HUDEP-2 (cell line): ENCODE measurements around the gene USP25.

Experiments
- DNase-seq, 76 experiments: peaks; one replicate each; lab custom pipeline; 2025; ENCODE audit not compliant: unreplicated experiment in 76 of 76; lab: John Stamatoyannopoulos, UW

Gene USP25

DNA sequence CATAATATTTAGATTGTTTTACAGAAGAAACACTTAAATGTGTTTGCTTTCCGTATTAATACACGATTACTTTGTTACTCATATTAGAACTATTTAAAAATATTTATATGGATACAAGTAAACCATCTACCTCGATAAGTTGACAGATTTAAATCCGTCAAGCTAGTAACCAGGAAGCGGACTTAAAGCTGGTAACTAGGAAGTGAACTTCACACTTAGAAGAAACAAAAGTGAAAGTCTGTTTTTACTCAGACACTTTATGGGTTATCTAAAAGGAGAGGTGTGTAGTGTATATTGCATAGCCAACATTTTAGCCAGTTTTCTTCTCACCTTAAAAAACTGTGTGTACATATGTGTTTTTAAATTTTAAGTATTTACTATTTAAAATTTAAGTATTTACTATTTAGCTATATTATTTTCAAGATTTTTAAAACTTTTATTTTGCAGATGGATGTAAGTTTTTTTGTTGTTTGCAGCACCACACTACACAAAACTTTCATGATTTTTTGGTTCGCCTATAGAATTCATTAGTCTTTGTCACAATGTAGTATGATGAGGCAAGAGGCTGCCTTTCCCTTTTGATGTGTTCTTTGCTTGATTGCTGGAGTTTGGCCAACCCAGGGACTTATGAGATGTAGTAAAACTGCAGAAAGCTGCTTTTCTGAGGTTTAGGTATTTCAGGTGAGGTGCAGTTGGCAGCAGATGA lies 2.7 kb downstream of the USP25 start:
- peak in 34 of 76 experiments; percentile 7 to 71 (median 36) for DNase-seq

GRCh38 chr21:15732996-15733329 lies 3.2 kb downstream of the USP25 start:
- DNase-seq, result no peak

DNA sequence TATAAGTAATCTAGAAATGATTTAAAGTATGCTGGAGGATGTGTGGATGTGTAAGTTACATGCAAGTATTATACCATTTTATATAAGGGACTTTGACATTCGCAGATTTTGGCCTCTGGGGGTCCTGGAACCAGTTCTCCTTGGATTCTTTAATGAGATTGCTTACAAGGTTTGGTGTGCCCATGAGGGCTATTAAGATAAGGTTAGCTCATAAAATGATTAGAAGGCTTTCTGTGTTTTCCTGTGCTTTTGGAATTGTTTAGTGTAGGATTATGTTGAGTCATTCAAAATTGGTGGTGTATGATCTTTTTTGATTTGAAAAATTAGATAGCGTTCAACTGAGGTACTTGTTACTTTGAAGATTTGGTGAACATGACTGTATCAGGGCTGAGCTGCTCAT lies 5.6 kb downstream of the USP25 start:
- DNase-seq, result peak in 8 of 76 experiments; percentile 13 to 37 (median 22)

- DNase-seq, result peak in 1 of 76 experiments; percentile 14
Measured at GRCh38 chr21:15735931-15736330, 6.1 kb downstream of the USP25 start.

GRCh38 chr21:15738779-15739178 lies 9.0 kb downstream of the USP25 start:
- DNase-seq, result peak in 9 of 76 experiments; percentile 20 to 51 (median 34)

GRCh38 chr21:15740383-15740782 lies 10.6 kb downstream of the USP25 start:
- no peak for DNase-seq

DNA sequence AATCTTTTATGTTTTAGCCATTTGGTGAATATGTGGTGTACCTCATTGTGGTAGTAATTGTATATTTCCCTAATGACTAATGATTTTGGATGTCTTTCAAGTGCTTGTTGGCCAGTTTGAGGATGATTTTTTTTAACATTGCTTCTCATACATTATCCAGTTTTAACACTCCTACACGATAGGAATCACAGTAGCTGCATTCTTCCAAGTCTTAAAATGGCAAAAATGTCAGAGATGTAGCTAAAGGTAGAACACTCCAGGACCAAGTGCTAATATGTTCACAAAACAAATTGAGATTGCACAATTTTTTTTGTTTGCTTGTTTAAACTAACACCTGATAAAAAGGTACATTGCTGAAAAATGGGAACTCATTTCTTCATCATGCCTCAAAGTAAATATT lies 11.7 kb downstream of the USP25 start:
- no peak for DNase-seq

GRCh38 chr21:15742052-15742670 lies 12.4 kb downstream of the USP25 start:
- DNase-seq, result no peak

DNA sequence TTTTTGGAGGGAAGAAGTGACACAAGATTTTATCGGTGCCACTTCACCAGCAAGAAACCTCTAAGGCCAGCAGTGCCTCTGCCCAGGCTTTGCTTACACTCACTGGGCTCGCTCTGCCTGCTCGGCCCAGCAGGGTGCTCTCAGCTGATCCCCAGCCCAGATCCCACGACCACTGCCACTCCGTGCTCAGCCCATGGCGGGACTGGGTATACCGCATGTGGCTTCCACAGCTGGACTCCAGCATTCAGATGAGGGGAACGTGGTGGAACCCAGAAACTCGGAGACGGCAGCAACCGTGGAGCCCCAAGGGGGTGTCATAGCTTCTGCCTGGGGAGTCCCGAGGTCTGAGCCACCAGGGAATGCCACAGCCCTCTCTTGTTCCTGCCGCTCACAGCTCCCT lies 12.9 kb downstream of the USP25 start:
- DNase-seq, result no peak

DNA sequence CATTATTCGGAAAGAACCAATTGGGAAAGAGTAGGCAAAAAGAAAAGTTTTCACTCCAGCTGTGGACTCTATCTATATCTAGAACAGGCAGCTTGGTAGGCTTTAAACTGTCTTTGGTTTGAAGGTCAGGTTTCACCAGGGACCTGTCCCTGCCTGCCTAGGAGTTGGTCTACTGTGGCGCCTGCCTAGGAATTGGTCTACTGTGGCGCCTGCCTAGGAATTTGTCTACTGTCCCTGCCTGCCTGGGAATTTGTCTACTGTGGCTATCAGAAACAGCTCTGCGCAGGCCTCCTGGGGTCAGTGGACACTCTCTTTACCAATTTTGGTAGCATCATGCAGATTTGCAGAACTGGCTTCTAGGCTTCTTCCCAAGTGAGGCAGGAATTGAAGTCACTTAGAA lies 13.8 kb downstream of the USP25 start:
- no peak for DNase-seq

DNA sequence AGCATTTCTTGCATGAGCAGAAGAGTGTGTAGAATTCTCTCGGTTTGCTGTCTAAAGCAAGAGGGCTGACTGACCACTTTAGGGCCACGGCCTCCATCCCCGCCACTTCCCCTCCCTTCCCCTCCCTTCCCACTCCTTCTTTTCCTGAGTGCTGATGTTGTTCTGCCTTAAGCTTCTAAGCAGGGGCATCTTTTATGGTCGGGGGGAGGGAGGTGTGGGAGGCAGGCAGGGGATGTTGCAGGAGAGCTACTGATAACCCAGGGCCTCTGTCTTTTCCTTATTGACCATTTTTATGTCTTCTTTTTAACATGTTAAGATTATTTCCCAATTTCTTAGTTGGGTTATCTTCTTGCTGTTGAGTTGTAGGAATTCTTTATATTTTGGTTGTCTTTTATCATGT lies 15.1 kb downstream of the USP25 start:
- DNase-seq, result no peak

DNA sequence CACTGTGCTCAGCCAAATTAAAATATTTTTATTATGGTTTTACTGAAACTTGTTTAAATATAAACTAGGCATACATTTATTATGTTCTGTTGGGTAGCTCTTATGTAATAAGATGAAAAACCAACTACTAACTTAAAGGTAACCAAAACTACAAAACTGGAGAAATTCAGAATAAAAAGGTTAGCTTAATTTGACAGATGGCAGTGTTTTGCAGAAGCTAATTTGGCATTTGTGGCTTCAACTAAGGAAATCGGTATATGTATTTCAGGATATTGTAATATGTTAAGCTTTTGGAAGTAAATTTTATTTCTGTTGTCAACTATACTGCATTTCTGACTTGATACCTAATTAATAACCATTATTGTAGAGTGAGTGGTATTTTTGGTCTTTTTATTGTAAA lies 18.8 kb downstream of the USP25 start:
- DNase-seq, result no peak

DNA sequence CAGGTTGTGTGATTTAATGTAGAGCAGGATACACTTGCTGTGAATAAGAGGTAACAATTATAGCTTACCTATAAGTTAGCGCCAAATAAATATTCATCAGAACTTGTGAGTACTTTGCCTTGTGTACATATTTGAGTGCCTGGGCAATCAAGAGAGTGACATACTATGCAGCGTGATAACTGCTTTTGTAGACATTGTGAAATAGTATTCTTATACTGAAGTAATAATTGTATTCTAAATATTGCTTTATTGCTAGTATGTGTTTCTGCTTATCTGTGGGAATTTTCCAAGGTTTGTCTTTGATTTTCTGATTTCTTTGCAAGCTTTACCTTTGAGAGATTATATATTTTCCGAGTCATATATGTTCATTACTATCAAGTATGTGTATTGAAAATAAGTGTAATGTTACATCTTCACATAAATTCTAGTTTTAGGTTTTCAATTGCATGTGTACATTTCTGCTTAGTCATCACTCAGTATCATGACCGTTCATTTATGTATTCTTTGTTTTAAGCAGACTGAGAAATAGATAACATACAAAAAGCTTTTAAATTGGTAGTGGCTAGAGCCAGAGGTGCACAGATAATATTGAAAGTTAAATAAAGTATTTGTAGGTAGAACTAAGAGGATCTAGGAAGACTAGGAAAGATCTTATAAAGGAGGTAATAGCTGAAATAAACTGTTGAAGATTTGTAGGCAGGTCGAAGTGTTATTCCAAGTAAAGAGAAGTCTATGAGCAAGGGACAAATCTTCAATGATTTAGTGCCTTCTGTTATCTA lies 19.5 kb downstream of the USP25 start:
- peak in 10 of 76 experiments; percentile 16 to 53 (median 32) for DNase-seq

GRCh38 chr21:15749861-15750159 lies 20.0 kb downstream of the USP25 start:
- peak in 2 of 76 experiments; percentile 16 to 53 for DNase-seq

GRCh38 chr21:15751037-15751436 lies 21.3 kb downstream of the USP25 start:
- DNase-seq, result no peak

DNA sequence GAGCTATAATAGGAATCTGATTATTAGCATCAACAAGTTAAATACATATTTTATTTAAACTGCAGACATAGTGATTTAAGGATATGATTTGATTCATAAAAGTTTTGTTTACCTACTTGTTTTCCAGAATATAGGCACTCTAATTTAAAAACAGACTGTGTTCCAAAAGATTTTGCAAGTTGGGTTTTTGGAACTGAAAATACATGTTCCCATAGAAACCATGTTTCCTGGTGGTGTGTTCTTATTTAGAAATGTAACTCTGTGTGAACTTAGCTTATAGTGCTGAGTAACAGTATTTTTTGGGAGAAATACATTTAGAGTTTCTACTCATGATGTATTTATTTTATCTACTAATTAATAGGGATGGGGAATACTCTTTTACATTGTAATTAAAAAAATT lies 21.8 kb downstream of the USP25 start:
- no peak for DNase-seq

DNA sequence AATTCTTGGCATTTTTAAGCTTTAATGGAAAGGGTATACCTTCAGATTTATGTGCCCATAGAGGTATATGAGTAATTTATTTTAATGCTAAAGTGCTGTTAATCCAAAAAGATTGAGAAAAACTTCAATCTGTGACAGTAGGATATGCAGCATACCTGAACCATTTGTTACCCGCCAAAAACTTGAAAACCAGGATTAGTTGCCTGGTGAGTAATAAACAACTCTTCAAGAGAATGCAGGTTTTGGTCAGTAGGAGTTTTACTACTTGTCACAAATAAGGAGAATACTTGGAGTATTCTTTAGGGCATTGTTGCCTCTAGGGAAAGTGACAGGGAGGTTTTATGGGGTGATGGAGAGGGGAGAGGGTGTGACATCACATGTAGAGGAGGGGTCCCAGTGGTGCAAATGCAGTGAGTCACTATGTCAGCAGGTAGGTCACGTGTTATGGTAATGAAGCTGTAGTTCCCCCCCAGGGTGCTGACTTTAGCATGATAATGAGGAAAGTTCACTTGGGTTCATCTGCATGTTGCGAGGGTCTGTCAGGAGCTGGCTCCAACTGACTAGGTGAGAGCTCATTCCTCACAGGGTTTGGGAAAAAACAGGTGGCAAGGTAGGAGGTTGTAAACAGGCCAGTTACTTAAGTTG lies 23.1 kb downstream of the USP25 start:
- no peak for DNase-seq

DNA sequence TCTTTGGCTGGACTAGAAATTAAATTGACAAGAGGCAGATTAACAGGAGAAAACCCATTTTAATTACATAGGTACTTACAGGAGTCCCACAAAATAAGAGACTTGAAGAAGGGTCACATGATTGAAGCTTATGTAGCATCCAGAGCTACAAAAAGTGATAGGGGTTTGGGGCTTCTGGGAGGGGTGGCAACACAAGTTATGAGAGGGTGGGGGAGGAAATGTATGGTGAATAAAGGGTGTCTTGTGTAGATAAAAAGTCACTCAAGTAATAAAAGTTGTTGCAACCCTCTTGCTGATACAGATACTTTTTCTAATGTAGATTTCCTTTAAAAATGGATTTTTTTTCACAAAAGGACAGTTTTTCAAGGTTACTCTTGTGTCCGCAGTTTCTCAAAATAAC lies 24.0 kb downstream of the USP25 start:
- peak in 10 of 76 experiments; percentile 16 to 52 (median 28) for DNase-seq

DNA sequence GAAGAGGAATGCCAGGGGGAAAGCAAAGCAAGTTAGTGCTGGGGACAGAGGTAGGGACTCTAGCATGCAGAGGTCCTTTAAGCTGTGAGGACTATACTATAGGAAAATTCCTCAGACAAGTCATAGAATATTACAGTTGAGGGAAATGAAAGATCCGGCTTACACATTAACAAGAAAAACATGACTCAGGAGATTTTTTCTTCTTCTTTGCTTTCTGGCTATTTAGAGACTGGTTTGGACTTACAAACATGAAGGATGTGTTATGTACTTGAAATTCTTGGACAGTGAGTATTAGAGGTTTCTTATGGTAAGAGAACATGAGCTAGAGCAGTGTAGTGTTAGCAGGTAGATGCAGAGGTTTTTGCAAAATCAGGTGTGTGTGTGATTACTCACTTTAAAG lies 24.9 kb downstream of the USP25 start:
- DNase-seq, result no peak

DNA sequence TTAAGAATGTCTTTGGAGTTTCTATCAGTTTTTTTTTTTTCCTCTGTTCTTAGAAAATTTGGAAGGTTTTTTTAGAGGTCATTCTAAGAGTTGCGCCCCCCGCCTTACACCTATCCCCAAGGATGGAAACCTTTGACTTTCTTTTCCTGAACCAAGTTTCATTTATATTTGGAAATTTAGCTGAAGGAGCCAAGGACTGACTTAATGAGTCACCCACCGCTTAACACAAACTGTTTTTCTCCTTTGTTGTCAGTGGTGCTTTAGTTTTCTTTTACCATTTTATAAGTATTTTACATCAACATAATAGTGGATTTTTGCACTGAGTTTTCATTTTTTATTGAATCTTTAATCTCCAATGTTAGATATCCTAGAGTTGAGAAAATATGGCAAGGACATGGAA lies 25.3 kb downstream of the USP25 start:
- no peak for DNase-seq

DNA sequence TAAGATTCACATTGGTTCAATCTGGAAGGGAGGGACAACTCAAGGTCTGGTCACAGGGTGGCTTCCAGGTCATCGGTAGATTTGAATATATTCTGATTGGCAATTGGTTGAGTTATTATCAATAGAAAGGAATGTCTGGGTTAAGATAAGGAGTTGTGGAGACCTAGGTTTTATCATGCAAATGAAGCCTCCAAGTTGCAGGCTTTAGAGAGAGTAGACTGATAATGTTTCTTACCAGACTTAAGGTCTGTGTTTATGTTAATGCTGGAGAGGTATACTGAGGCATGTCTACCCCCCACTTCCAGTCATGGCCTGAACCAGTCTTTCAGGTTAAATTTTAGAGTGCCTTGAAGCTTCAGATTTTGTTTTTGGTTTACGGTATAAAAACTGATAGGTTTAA lies 29.7 kb downstream of the USP25 start:
- DNase-seq, result peak in 2 of 76 experiments; percentile 11 to 40
